Measurements from ENCODE around the gene GSTM5. TPM values are rescaled to one million over a fixed set of nuclear protein-coding genes. Genes with fewer than 3 reads are reported as not detected.

The GSTM5 gene
- total RNA-seq, 1 experiment from 2014 or later = not detected

DNA sequence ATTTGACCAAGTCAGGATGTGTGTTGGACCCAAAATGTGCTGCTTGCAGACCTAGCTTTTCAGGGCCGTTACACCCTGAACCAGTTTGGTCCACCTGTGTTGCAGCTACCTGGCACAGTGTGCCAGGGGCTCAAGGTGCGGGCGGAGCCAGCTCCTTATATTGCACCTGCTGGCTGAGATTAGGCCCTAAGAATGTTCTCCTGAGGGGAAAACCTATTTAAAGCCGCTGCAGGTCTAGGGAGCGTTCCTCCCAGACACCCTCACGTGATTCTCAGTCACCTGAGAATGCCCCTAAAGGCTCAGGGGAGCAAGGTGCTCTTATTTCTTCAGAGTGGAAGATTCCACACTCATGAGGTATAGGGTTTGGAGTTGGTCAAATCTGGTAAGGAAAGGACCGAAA lies 16.8 kb downstream of the GSTM5 start:
- no TSS peak for BruUV-seq (replicated peaks)
- no peaks in the 10 kb centered on the region for H3K4me1 ChIP-seq (ENCODE audit: insufficient read depth, low read length)
- no peak overlapping the region for H3K4me3 ChIP-seq (ENCODE audit: low read length)
- H3K4me2 ChIP-seq (ENCODE audit: low read length) = no peak overlapping the region
- no peaks in the 10 kb centered on the region for H3K9me2 ChIP-seq (replicated peaks; ENCODE audit: low read length)
- H3K27ac ChIP-seq (ENCODE audit: low read length) = no peak overlapping the region
- no peaks in the 10 kb centered on the region for H3K36me3 ChIP-seq (ENCODE audit: low read depth, low read length)
- no peaks in the 10 kb centered on the region for H3K79me2 ChIP-seq (ENCODE audit: low read length)
- ATAC-seq (no peak), DNase-seq (no peak)
- intact Hi-C loops (cut with micrococcal nuclease) = no loop called here
- no peak overlapping the region for H3K9ac ChIP-seq (ENCODE audit: low read length)
- no peak overlapping the region for H2AFZ ChIP-seq (ENCODE audit: low read length)
- ChIA-PET CTCF (interaction anchor here (1.4 kb wide), 1 partner anchor 79 kb away, joined by 5 read pairs; no protein-coding TSS in a partner anchor), POLR2A (ENCODE audit: unreplicated experiment) (no interaction called here)
- no peaks in the 10 kb centered on the region for H3F3A ChIP-seq (ENCODE audit: low read length, unreplicated experiment)
- no peaks in the 10 kb centered on the region for H3K27me3 ChIP-seq (ENCODE audit: low read length)
- TF ChIP-seq EZH2phosphoT487 (IDR thresholded peaks at IDR 0.05; ENCODE audit: borderline replicate concordance, low read length) (no peak), EZH2 (IDR thresholded peaks at IDR 0.05; ENCODE audit: low read length, unreplicated experiment) (no peak)
- TF ChIP-seq, protein P1, sequence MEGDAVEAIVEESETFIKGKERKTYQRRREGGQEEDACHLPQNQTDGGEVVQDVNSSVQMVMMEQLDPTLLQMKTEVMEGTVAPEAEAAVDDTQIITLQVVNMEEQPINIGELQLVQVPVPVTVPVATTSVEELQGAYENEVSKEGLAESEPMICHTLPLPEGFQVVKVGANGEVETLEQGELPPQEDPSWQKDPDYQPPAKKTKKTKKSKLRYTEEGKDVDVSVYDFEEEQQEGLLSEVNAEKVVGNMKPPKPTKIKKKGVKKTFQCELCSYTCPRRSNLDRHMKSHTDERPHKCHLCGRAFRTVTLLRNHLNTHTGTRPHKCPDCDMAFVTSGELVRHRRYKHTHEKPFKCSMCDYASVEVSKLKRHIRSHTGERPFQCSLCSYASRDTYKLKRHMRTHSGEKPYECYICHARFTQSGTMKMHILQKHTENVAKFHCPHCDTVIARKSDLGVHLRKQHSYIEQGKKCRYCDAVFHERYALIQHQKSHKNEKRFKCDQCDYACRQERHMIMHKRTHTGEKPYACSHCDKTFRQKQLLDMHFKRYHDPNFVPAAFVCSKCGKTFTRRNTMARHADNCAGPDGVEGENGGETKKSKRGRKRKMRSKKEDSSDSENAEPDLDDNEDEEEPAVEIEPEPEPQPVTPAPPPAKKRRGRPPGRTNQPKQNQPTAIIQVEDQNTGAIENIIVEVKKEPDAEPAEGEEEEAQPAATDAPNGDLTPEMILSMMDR (conservative IDR thresholded peaks at IDR 0.05; ENCODE audit: low read depth, low read length) = no peak
- no peaks in the 10 kb centered on the region for H4K20me1 ChIP-seq (ENCODE audit: low read length)
- H3K9me3 ChIP-seq (ENCODE audit: low read length) = no peaks in the 10 kb centered on the region

DNA sequence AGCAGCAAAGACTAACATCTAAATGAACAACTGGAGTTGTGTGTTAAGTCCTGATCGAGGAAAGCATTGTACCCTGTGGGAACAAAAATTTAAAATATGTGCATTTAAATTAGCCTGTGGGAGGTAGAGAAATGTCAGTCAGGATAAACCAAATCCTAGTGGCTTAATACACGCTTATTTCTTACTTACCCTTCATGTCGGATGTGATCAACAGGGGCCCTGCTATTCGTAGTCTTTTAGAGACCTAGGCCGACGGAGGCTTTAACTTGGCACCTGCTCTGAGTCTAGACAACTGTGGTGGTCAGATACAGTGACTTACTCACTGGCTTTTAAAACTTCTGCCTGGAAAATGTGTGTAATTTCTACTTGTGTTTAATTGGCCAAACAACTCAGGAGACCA lies 18.6 kb downstream of the GSTM5 start:
- H3K79me2 ChIP-seq (ENCODE audit: low read length) = no peaks in the 10 kb centered on the region
- POLR2A ChIA-PET (ENCODE audit: unreplicated experiment) = no interaction called here
- intact Hi-C loops (cut with micrococcal nuclease) = no loop called here
- H3F3A ChIP-seq (ENCODE audit: low read length, unreplicated experiment) = no peaks in the 10 kb centered on the region
- H2AFZ ChIP-seq (ENCODE audit: low read length) = no peak overlapping the region
- ATAC-seq = no peak
- no peaks in the 10 kb centered on the region for H3K9me3 ChIP-seq (ENCODE audit: low read length)
- H3K4me3 ChIP-seq (ENCODE audit: low read length) = no peak overlapping the region
- no peak overlapping the region for H3K4me2 ChIP-seq (ENCODE audit: low read length)
- no peak overlapping the region for H3K27ac ChIP-seq (ENCODE audit: low read length)
- no peaks in the 10 kb centered on the region for H3K9me2 ChIP-seq (replicated peaks; ENCODE audit: low read length)
- no TSS peak for BruUV-seq (replicated peaks)
- no peaks in the 10 kb centered on the region for H3K4me1 ChIP-seq (ENCODE audit: insufficient read depth, low read length)
- CTCF ChIA-PET = no interaction called here
- H4K20me1 ChIP-seq (ENCODE audit: low read length) = no peaks in the 10 kb centered on the region
- DNase-seq = no peak
- no peaks in the 10 kb centered on the region for H3K27me3 ChIP-seq (ENCODE audit: low read length)
- TF ChIP-seq, protein P1 (conservative IDR thresholded peaks at IDR 0.05; ENCODE audit: low read depth, low read length) = no peak
- TF ChIP-seq EZH2phosphoT487 (IDR thresholded peaks at IDR 0.05; ENCODE audit: borderline replicate concordance, low read length) = no peak
- no peak for TF ChIP-seq EZH2 (IDR thresholded peaks at IDR 0.05; ENCODE audit: low read length, unreplicated experiment)
- H3K9ac ChIP-seq (ENCODE audit: low read length) = no peak overlapping the region
- H3K36me3 ChIP-seq (ENCODE audit: low read depth, low read length) = no peaks in the 10 kb centered on the region

DNA sequence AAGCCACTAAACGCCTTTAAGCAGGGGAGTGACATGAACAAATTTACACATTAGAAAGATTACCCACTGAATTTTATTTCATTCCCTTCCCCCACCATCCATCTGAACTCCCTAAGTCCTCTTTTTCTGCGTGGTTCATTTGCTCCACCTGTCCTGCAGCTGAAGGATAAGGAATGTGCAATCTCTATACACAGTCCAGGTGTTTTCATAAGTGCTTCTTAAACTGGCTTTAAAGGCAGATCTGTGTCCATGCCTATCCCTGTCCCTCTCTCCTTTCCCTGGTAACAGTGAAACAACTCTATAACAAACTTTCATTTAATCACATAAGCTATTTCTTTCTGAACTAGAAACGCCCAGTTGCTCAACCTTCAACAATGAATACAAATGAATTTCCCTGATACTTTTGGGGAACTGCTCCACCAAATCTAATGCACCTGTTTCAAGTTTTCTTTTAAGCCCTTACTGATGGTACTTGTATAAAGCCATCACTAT lies 20.4 kb downstream of the GSTM5 start:
- Histone ChIP-seq H3K79me2 (ENCODE audit: low read length) (no peaks in the 10 kb centered on the region), H3K9me3 (ENCODE audit: low read length) (no peaks in the 10 kb centered on the region), H3F3A (ENCODE audit: low read length, unreplicated experiment) (no peaks in the 10 kb centered on the region), H3K27me3 (ENCODE audit: low read length) (no peaks in the 10 kb centered on the region), H3K9ac (ENCODE audit: low read length) (no peak overlapping the region), H3K27ac (ENCODE audit: low read length) (no peak overlapping the region), H3K36me3 (ENCODE audit: low read depth, low read length) (peaks cover 8% of the 10 kb centered on the region; the same call in 1 of the 2 replicates), H3K9me2 (replicated peaks; ENCODE audit: low read length) (no peaks in the 10 kb centered on the region), H4K20me1 (ENCODE audit: low read length) (no peaks in the 10 kb centered on the region), H2AFZ (ENCODE audit: low read length) (no peak overlapping the region), H3K4me1 (ENCODE audit: insufficient read depth, low read length) (no peaks in the 10 kb centered on the region), H3K4me3 (ENCODE audit: low read length) (no peak overlapping the region), H3K4me2 (ENCODE audit: low read length) (no peak overlapping the region)
- ChIA-PET POLR2A (ENCODE audit: unreplicated experiment) (interaction anchor here (0.6 kb wide), 1 partner anchor 18 kb away, joined by 5 read pairs; no protein-coding TSS in a partner anchor), CTCF (interaction anchor here (0.6 kb wide), 1 partner anchor 81 kb away, joined by 3 read pairs; no protein-coding TSS in a partner anchor)
- no peak for ATAC-seq
- intact Hi-C loops (cut with micrococcal nuclease) = no loop called here
- no TSS peak for BruUV-seq (replicated peaks)
- no peak for DNase-seq
- TF ChIP-seq EZH2 (IDR thresholded peaks at IDR 0.05; ENCODE audit: low read length, unreplicated experiment) (no peak), EZH2phosphoT487 (IDR thresholded peaks at IDR 0.05; ENCODE audit: borderline replicate concordance, low read length) (no peak)
- TF ChIP-seq, protein P1 (conservative IDR thresholded peaks at IDR 0.05; ENCODE audit: low read depth, low read length) = no peak
